ENCODE data around the gene PCDHA6.
"Not testable (repeated sequence)": the region's sequence is repeated elsewhere in the genome, so short reads cannot be mapped to it uniquely, and the experiment has no call there.

PCDHA6 gene

DNA sequence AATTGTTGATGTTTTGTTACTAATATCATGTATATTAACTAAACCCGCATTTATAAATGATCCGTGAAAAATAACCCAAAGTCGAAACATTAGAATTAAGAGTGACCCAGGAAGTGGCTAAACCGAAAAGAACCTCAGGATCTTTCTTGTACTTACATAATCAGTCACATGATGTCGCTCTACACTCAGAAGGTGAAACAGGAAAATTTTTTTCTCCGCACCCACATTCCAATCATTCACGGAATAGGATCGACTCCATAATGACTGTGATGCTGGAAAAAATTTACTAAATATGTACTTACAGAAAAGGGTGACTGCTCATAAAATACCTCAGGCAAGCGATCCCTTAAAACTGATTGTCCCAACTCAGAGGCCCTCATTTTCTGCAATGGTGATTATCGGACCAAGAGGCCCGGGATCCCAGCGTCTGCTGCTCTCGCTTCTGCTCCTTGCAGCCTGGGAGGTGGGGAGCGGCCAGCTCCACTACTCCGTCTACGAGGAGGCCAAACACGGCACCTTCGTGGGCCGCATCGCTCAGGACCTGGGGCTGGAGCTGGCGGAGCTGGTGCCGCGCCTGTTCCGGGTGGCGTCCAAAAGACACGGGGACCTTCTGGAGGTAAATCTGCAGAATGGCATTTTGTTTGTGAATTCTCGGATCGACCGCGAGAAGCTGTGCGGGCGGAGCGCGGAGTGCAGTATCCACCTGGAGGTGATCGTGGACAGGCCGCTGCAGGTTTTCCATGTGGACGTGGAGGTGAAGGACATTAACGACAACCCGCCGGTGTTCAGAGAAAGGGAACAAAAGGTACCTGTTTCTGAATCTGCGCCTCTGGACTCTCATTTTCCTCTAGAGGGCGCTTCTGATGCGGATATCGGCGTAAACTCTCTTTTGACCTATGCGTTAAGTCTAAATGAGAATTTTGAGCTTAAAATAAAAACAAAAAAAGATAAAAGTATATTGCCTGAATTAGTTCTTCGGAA is 47.6 kb downstream of the PCDHA6 start, which contains the start of gene PCDHA12:
TSS of gene PCDHA12 (plus strand) at position 224 of the 981 bp plus-strand sequence. CDS start at position 389, 165 bp downstream.
- H3K23ac ChIP-seq (ENCODE audit: low read length) = no peak within 1 kb of the TSS
- H2AFZ ChIP-seq (ENCODE audit: insufficient read depth, low read length, poor library complexity) = peak within 1 kb of the TSS; percentile 11
- peak within 1 kb of the TSS; percentile 25 for H4K91ac ChIP-seq (ENCODE audit: low read depth, low read length)
- peak within 1 kb of the TSS; percentile 36 for H3K27ac ChIP-seq (ENCODE audit: low read depth, low read length)
- H3K79me2 ChIP-seq (ENCODE audit: control insufficient read depth, insufficient read depth, low read length, poor library complexity) = peaks cover 2% of the 10 kb centered on the region
- peak within 1 kb of the TSS; percentile 11 for H4K12ac ChIP-seq (ENCODE audit: low read depth, low read length)
- peaks cover 16 to 19% of the 10 kb centered on the region in 2 experiments for H3K36me3 ChIP-seq (ENCODE audit: control insufficient read depth in 1 of 2, insufficient read depth in 2 of 2, low read length in 2 of 2)
- H2AK5ac ChIP-seq (ENCODE audit: low read length) = no peak within 1 kb of the TSS
- H3K4me2 ChIP-seq (ENCODE audit: low read length) = peak within 1 kb of the TSS; percentile 47
- no peak within 1 kb of the TSS for H3K14ac ChIP-seq (ENCODE audit: low read length)
- no peak within 1 kb of the TSS for H2BK12ac ChIP-seq (ENCODE audit: low read length)
- WGBS (ENCODE audit: extremely low coverage, insufficient coverage, insufficient read length) = no CpG with 5 or more reads among the region's 47 CpGs
- H3K9me3 ChIP-seq (ENCODE audit: insufficient read depth, low read depth, low read length) = peaks cover 9% of the 10 kb centered on the region
- H3K4ac ChIP-seq (ENCODE audit: low read depth, low read length) = peak within 1 kb of the TSS; percentile 26
- peak within 1 kb of the TSS; percentile 18 for H3K9ac ChIP-seq (ENCODE audit: low read length)
- no peak within 1 kb of the TSS for H3K18ac ChIP-seq (ENCODE audit: low read length)
- no peak within 1 kb of the TSS for H4K8ac ChIP-seq (ENCODE audit: low read depth, low read length)
- H2BK120ac ChIP-seq (ENCODE audit: insufficient read depth, low read length, poor library complexity) = no peak within 1 kb of the TSS
- no peaks in the 10 kb centered on the region for H3K27me3 ChIP-seq (ENCODE audit: insufficient read depth, low read length)
- no peaks in the 10 kb centered on the region for H3K79me1 ChIP-seq (ENCODE audit: low read length)
- H3K4me3 ChIP-seq (ENCODE audit: low read depth, low read length) = peak within 1 kb of the TSS; percentile 79
- H2BK5ac ChIP-seq (ENCODE audit: low read depth, low read length, poor library complexity) = no peak within 1 kb of the TSS
- no peak for DNase-seq
- no peaks in the 10 kb centered on the region for H3K4me1 ChIP-seq (ENCODE audit: control insufficient read depth in 1 of 2, insufficient read depth in 2 of 2, low read length in 2 of 2)

DNA sequence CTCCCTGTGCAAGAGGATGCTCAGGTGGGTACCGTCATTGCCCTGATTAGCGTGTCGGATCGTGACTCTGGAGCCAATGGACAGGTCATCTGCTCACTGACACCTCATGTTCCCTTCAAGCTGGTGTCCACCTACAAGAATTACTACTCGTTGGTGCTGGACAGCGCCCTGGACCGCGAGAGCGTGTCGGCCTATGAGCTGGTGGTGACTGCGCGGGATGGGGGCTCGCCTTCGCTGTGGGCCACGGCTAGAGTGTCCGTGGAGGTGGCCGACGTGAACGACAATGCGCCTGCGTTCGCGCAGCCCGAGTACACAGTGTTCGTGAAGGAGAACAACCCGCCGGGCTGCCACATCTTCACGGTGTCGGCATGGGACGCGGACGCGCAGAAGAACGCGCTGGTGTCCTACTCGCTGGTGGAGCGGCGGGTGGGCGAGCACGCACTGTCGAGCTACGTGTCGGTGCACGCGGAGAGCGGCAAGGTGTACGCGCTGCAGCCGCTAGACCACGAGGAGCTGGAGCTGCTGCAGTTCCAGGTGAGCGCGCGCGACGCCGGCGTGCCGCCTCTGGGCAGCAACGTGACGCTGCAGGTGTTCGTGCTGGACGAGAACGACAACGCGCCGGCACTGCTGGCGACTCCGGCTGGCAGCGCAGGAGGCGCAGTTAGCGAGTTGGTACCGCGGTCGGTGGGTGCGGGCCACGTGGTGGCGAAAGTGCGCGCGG is 48.9 kb downstream of the PCDHA6 start:
- not testable (repeated sequence) for H4K12ac ChIP-seq (ENCODE audit: low read depth, low read length); H3K18ac ChIP-seq (ENCODE audit: low read length); H3K4me3 ChIP-seq (ENCODE audit: low read depth, low read length); H2AFZ ChIP-seq (ENCODE audit: insufficient read depth, low read length, poor library complexity); H3K9me3 ChIP-seq (ENCODE audit: insufficient read depth, low read depth, low read length); H2AK5ac ChIP-seq (ENCODE audit: low read length); H3K4me1 ChIP-seq (ENCODE audit: control insufficient read depth in 1 of 2, insufficient read depth in 2 of 2, low read length in 2 of 2); H3K79me2 ChIP-seq (ENCODE audit: control insufficient read depth, insufficient read depth, low read length, poor library complexity); H3K4ac ChIP-seq (ENCODE audit: low read depth, low read length); H3K9ac ChIP-seq (ENCODE audit: low read length); DNase-seq; H3K14ac ChIP-seq (ENCODE audit: low read length); H4K91ac ChIP-seq (ENCODE audit: low read depth, low read length); H2BK120ac ChIP-seq (ENCODE audit: insufficient read depth, low read length, poor library complexity); H4K8ac ChIP-seq (ENCODE audit: low read depth, low read length); H2BK5ac ChIP-seq (ENCODE audit: low read depth, low read length, poor library complexity); H3K36me3 ChIP-seq (ENCODE audit: control insufficient read depth in 1 of 2, insufficient read depth in 2 of 2, low read length in 2 of 2); H3K79me1 ChIP-seq (ENCODE audit: low read length); H3K27me3 ChIP-seq (ENCODE audit: insufficient read depth, low read length); H2BK12ac ChIP-seq (ENCODE audit: low read length); H3K27ac ChIP-seq (ENCODE audit: low read depth, low read length)
- Histone ChIP-seq H3K23ac (ENCODE audit: low read length) (peak overlapping the region; percentile 18), H3K4me2 (ENCODE audit: low read length) (peak overlapping the region; percentile 11)
- WGBS (ENCODE audit: extremely low coverage, insufficient coverage, insufficient read length) = no CpG with 5 or more reads among the region's 80 CpGs

DNA sequence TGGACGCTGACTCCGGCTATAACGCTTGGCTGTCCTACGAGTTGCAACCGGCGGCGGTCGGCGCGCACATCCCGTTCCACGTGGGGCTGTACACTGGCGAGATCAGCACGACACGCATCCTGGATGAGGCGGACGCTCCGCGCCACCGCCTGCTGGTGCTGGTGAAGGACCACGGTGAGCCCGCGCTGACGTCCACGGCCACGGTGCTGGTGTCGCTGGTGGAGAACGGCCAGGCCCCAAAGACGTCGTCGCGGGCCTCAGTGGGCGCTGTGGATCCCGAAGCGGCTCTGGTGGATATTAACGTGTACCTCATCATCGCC is 49.5 kb downstream of the PCDHA6 start:
- Histone ChIP-seq H3K9ac (ENCODE audit: low read length) (no peak overlapping the region), H2BK120ac (ENCODE audit: insufficient read depth, low read length, poor library complexity) (no peak overlapping the region), H2BK5ac (ENCODE audit: low read depth, low read length, poor library complexity) (no peak overlapping the region), H3K4me1 (ENCODE audit: control insufficient read depth in 1 of 2, insufficient read depth in 2 of 2, low read length in 2 of 2) (no peaks in the 10 kb centered on the region), H3K79me1 (ENCODE audit: low read length) (no peaks in the 10 kb centered on the region), H3K9me3 (ENCODE audit: insufficient read depth, low read depth, low read length) (peaks cover 6% of the 10 kb centered on the region), H3K27me3 (ENCODE audit: insufficient read depth, low read length) (no peaks in the 10 kb centered on the region), H2AFZ (ENCODE audit: insufficient read depth, low read length, poor library complexity) (no peak overlapping the region), H3K4me2 (ENCODE audit: low read length) (no peak overlapping the region), H2AK5ac (ENCODE audit: low read length) (no peak overlapping the region), H4K91ac (ENCODE audit: low read depth, low read length) (no peak overlapping the region), H3K23ac (ENCODE audit: low read length) (no peak overlapping the region), H4K12ac (ENCODE audit: low read depth, low read length) (no peak overlapping the region), H3K36me3 (ENCODE audit: control insufficient read depth in 1 of 2, insufficient read depth in 2 of 2, low read length in 2 of 2) (peaks cover 8 to 10% of the 10 kb centered on the region in 2 experiments), H2BK12ac (ENCODE audit: low read length) (no peak overlapping the region), H3K27ac (ENCODE audit: low read depth, low read length) (no peak overlapping the region), H3K14ac (ENCODE audit: low read length) (no peak overlapping the region), H3K79me2 (ENCODE audit: control insufficient read depth, insufficient read depth, low read length, poor library complexity) (peaks cover 2% of the 10 kb centered on the region), H3K4ac (ENCODE audit: low read depth, low read length) (no peak overlapping the region), H4K8ac (ENCODE audit: low read depth, low read length) (no peak overlapping the region), H3K4me3 (ENCODE audit: low read depth, low read length) (no peak overlapping the region), H3K18ac (ENCODE audit: low read length) (no peak overlapping the region)
- no peak for DNase-seq
- no CpG with 5 or more reads among the region's 37 CpGs for WGBS (ENCODE audit: extremely low coverage, insufficient coverage, insufficient read length)
